Activated T-cell treated with anti-CD3 and anti-CD28 coated beads, Interleukin-2, amount 50 U/mL, for 72 hours (primary cell): ENCODE data around the gene CFAP92. TPM values are rescaled to one million over a fixed set of nuclear protein-coding genes. Genes with fewer than 3 reads are reported as not detected.

ENCODE experiments used
- total RNA-seq, 2 donors: library from RNA; stranded (reverse); gene quantifications; one replicate each; pipeline ENCODE4 v1.2.3, GENCODE V29; 2022

CFAP92 gene
- total RNA-seq, 2 donors from 2014 or later, result 1.1 TPM

Other genes starting within 250 kb of the CFAP92 start
- 10 to 100 TPM; 21.9 to 30.0 TPM for gene ACAD9, start 114.5 kb downstream of the CFAP92 start, total RNA-seq
- gene EFCC1, start 7.2 kb upstream of the CFAP92 start, total RNA-seq, result under 1 TPM; 0.26 to 0.42 TPM
- gene GP9, start 66.7 kb upstream of the CFAP92 start, total RNA-seq, result not detected
- gene RAB43, start 127.7 kb upstream of the CFAP92 start, total RNA-seq, result 10 to 100 TPM; 82.5 to 95.5 TPM
- 10 to 100 TPM; 50.2 to 68.9 TPM for gene ISY1, start 167.0 kb upstream of the CFAP92 start, total RNA-seq
- 100 to 1,000 TPM; 450 to 480 TPM for gene CNBP, start 189.8 kb upstream of the CFAP92 start, total RNA-seq